ENCODE results near the gene DUSP8.
"Not testable (repeated sequence)": the region's sequence is repeated elsewhere in the genome, so short reads cannot be mapped to it uniquely, and the experiment has no call there.

DUSP8 gene

GRCh38 chr11:1513326-1514296 lies 58.5 kb downstream of the DUSP8 start:
- no peak for DNase-seq

- DNase-seq, result not testable (repeated sequence)
Measured at GRCh38 chr11:1512531-1513258, 59.4 kb downstream of the DUSP8 start.

- no peak for DNase-seq
Measured at GRCh38 chr11:1511937-1512496, 60.1 kb downstream of the DUSP8 start.

- no peak for DNase-seq
Measured at GRCh38 chr11:1510928-1511327, 61.1 kb downstream of the DUSP8 start.

- not testable (repeated sequence) for DNase-seq
Measured at GRCh38 chr11:1510351-1510750, 61.7 kb downstream of the DUSP8 start.

- DNase-seq, result no peak
Measured at GRCh38 chr11:1509626-1510255, 62.3 kb downstream of the DUSP8 start.

DNA sequence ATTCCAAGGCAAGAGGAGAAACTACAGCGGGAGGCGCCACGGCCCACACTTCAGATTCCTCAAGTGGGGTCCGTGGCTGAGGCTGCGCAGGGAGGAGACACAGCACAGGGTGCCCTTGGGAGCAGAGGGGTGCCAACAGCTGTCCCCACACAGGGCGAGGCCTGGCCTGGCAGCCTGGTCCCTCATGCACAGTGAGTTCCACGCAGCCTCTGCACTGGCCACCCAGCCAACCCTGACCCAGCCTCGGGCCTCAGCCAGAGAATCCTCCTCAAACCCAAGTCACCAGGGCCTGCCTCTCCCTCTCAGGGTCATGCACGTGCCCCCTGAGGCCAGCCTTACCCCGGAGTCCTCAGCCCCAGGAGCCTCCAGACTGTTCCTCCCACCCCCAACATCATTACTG lies 63.1 kb downstream of the DUSP8 start:
- DNase-seq, result no peak

DNA sequence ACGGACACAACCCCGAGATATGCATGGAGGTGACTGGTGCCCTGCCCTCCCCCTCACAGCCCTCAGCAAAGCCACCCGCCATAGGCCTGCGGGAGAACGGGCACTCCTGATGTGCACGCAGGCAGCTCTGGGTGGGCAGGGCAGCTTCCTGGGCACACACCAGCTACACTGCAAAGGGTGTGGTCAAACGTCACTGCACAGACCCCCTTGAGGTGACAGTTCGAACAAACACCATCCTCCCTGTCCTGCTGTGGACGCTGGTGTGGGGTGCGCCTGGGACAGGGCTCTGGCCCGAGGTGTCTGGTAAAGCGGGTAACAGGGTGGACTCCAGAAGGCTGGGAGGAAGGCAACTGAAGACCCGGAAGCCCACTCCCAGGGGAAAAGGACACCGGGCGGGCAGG lies 63.6 kb downstream of the DUSP8 start:
- no peak for DNase-seq

DNA sequence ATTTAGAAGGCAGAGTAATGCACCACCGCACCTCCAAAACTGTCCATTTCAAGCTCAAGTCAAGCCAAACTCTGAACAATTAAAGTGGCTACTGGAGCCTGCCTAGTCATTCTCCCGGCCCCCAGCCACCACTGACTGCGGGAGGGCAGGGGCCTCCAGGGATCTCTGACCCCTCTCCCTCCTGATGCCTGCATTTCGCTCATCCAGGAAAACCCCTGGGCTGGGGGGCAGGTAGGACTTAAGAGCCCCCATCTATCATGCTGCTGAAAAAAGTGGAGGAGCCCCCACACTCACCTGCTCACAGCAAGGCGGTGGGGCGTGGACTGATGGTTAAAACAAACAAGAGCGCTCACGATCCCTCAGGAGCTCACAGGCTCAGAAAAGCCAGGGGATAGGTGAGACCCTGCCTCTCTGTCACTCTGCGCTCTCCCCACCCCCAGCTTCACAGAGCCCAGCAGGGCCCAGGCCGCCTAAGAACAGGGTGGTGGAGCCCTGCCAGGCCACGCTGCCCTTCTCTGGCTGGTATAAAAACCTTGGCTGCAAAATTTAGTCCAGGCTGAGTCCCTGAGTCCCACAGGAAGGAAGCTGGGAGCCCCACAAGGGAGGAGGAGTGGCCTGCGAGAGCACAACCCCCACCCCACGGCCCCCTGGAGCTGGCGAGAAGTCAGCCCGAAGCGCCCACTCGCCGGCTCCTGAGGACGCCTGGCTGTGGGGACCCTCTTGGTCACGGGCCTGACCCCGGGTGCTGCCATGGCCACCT lies 64.5 kb downstream of the DUSP8 start:
- DNase-seq, result no peak

GRCh38 chr11:1506981-1507380 lies 65.1 kb downstream of the DUSP8 start:
- no peak for DNase-seq

- no peak for DNase-seq
Measured at GRCh38 chr11:1505480-1505879, 66.6 kb downstream of the DUSP8 start.

DNA sequence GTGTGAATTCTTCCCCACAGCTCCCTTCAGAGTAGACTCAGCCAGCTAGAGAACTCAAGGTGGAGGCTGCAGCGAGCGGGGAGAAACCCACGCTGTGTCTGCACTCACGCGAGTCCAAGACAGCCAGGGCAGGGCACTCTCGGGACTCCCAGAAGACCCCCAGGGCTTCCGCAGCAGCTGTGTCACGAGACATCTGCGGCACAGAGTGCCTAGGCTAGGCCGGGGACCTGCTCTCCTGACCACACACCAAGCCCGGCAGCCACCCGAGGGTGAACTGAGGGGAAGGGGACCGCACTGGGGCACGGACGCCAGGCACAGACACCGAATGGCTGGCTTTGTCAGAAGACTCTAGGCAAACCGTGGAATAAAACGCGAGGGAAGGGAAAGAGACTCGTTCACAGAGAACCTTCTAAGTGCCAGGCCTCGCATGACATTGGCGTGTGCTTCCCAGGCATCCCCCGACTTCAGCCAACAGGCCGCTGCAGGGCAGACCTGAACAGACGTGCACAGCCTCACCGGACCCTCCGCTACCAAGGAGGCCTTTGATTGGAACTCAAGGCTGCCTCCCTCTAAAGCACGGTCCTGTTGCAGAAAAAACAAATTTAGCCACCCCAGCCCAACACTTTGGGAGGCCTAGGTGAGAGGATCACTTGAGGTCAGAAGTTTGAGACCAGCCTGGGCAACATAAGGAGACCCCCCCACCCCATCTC lies 67.3 kb downstream of the DUSP8 start:
- DNase-seq, result no peak

GRCh38 chr11:1504138-1504537 lies 67.9 kb downstream of the DUSP8 start:
- no peak for DNase-seq
